Fibroblast of the aortic adventitia (primary cell): ENCODE measurements around the gene ECHS1. TPM values are rescaled to one million over a fixed set of nuclear protein-coding genes. Genes with fewer than 3 reads are reported as not detected.

Experiments
- DNase-seq: peaks from one replicate; pipeline ENCODE4 v3.0.0-alpha.2; 2010; ENCODE audit warnings: low read depth
- H3K4me3 ChIP-seq: 2 replicates; pipeline ENCODE4 v1.5.1; 2011; ENCODE audit warnings: low read depth, mild to moderate bottlenecking, control low read depth, low read length, moderate library complexity
- CTCF ChIP-seq: IDR thresholded peaks from 2 replicates; pipeline ENCODE4 v1.5.1; 2011; ENCODE audit warnings: mild to moderate bottlenecking, low read length, control low read depth, inconsistent platforms; ENCODE audit not compliant: insufficient read depth
- total RNA-seq: library from RNA; depleted of rRNA; stranded (reverse); fragments of >200 nt; gene quantifications from 2 replicates; pipeline ENCODE4 v1.2.3, GENCODE V29; 2012; ENCODE audit warnings: low replicate concordance

ECHS1 gene
- total RNA-seq, 1 donor: 47.3 TPM

GRCh38 chr10:133361227-133361626, 11.9 kb downstream of the ECHS1 start:
- H3K4me3 ChIP-seq: no peak overlapping the region
- no peak for DNase-seq
- TF ChIP-seq CTCF: no peak

- no peak for DNase-seq
- no peak overlapping the region for H3K4me3 ChIP-seq
- TF ChIP-seq CTCF: no peak
These were observed 13.1 kb downstream of the ECHS1 start for GRCh38 chr10:133359972-133360610.

GRCh38 chr10:133359554-133359971, 13.6 kb downstream of the ECHS1 start:
- no peak for DNase-seq
- TF ChIP-seq CTCF: no peak
- H3K4me3 ChIP-seq: no peak overlapping the region

- DNase-seq: no peak
- H3K4me3 ChIP-seq: no peak overlapping the region
- TF ChIP-seq CTCF: no peak
These were observed 14.2 kb downstream of the ECHS1 start for GRCh38 chr10:133358925-133359310.

GRCh38 chr10:133358162-133358924, 14.8 kb downstream of the ECHS1 start:
- no peak for TF ChIP-seq CTCF
- H3K4me3 ChIP-seq: no peak overlapping the region
- no peak for DNase-seq

GRCh38 chr10:133357285-133358161, 15.6 kb downstream of the ECHS1 start, which contains the start of gene FUOM:
Gene FUOM, minus strand, starts transcription at chr10:133358019. Its CDS starts 12 bp downstream, at chr10:133358007.
- DNase-seq: peak; percentile 13
- no peak for TF ChIP-seq CTCF

More at GRCh38 chr10:133357285-133358161, 15.6 kb downstream of the ECHS1 start, which contains the start of gene FUOM:
- peak within 1 kb of the TSS; percentile 67 for H3K4me3 ChIP-seq
